ENCODE data around the gene ARHGAP24. TPM values are rescaled to one million over a fixed set of nuclear protein-coding genes. Genes with fewer than 3 reads are reported as not detected.

The ARHGAP24 gene
- total and polyA plus RNA-seq, 2 donors (not counting 3 experiments of a cell fraction or from before 2014, with no cell fraction given) = 52.1 to 79.4 TPM

DNA sequence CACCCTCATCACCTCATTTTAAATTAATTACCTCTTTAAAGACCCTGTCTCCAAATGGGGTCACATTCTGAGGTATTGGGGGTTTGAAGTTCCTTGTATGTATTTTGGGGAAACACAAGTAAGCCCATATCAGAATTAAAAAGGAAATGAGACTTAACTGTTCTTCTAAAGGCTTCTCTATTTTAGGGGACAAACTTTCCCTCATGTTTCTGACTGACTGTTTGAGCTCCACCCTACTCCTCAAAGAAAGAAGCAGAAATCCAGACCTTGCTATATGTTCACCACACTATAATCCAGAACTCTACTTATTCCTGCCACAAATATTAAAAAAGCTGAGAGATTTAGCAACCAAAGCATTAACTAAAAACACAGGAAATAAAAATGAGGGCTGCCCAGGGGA is 258.8 kb downstream of the ARHGAP24 start:
- peaks cover 7% of the 10 kb centered on the region for H3K4me1 ChIP-seq (ENCODE audit: control insufficient read depth, extremely low read depth, insufficient read depth, low read length)
- no peaks in the 10 kb centered on the region for H4K20me1 ChIP-seq (replicated peaks; ENCODE audit: control insufficient read depth, extremely low read depth, insufficient read depth, low read length)
- FAIRE-seq (no peak), DNase-seq (ENCODE audit: low read depth, low spot score) (no peak)
- POLR2A ChIA-PET = no interaction called here
- no peaks in the 10 kb centered on the region for H3K36me3 ChIP-seq (ENCODE audit: control insufficient read depth in 2 of 2, extremely low read depth in 1 of 2, insufficient read depth in 2 of 2, low read length in 2 of 2)
- H2AFZ ChIP-seq (ENCODE audit: low read depth, low read length) = no peak overlapping the region
- intact Hi-C loops (cut with micrococcal nuclease) (no loop called here), dilution Hi-C loops (cut with MboI; ENCODE audit: extremely low pct_ligation_motif_present, low sequenced_read_pairs) (no loop called here)
- H3K4me3 ChIP-seq (replicated peaks in 1 of 3; ENCODE audit: insufficient read depth in 1 of 3, low read depth in 1 of 3, low read length in 3 of 3) = no peak overlapping the region
- H3K9ac ChIP-seq (replicated peaks; ENCODE audit: extremely low read depth, insufficient read depth, low read length) = no peak overlapping the region
- no peaks in the 10 kb centered on the region for H3K9me3 ChIP-seq (replicated peaks; ENCODE audit: control insufficient read depth, insufficient read depth, low read length)
- no peaks in the 10 kb centered on the region for H3K9me1 ChIP-seq (replicated peaks; ENCODE audit: control insufficient read depth, extremely low read depth, insufficient read depth, low read length)
- TF ChIP-seq GATA2 (IDR thresholded peaks at IDR 0.05; ENCODE audit: insufficient read depth, insufficient read length, low read depth, low read length) = no peak
- TF ChIP-seq, protein P1, sequence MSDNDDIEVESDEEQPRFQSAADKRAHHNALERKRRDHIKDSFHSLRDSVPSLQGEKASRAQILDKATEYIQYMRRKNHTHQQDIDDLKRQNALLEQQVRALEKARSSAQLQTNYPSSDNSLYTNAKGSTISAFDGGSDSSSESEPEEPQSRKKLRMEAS (IDR thresholded peaks at IDR 0.05; ENCODE audit: insufficient read depth, insufficient read length) = no peak
- no peak for TF ChIP-seq FOS (IDR thresholded peaks at IDR 0.05; ENCODE audit: borderline replicate concordance, insufficient read depth, low read length)
- no peak for TF ChIP-seq POLR2AphosphoS5 (IDR thresholded peaks at IDR 0.05; ENCODE audit: insufficient read depth, low read depth, low read length)
- TF ChIP-seq POLR2A (IDR thresholded peaks at IDR 0.05; ENCODE audit: low read depth, low read length) = no peak
- TF ChIP-seq JUN (IDR thresholded peaks at IDR 0.05; ENCODE audit: borderline replicate concordance, insufficient read depth, insufficient read length, low read depth) = no peak
- TF ChIP-seq MYC (IDR thresholded peaks at IDR 0.05; ENCODE audit: low read depth, low read length) = no peak
- TF ChIP-seq, protein P2, sequence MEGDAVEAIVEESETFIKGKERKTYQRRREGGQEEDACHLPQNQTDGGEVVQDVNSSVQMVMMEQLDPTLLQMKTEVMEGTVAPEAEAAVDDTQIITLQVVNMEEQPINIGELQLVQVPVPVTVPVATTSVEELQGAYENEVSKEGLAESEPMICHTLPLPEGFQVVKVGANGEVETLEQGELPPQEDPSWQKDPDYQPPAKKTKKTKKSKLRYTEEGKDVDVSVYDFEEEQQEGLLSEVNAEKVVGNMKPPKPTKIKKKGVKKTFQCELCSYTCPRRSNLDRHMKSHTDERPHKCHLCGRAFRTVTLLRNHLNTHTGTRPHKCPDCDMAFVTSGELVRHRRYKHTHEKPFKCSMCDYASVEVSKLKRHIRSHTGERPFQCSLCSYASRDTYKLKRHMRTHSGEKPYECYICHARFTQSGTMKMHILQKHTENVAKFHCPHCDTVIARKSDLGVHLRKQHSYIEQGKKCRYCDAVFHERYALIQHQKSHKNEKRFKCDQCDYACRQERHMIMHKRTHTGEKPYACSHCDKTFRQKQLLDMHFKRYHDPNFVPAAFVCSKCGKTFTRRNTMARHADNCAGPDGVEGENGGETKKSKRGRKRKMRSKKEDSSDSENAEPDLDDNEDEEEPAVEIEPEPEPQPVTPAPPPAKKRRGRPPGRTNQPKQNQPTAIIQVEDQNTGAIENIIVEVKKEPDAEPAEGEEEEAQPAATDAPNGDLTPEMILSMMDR (IDR thresholded peaks at IDR 0.05; ENCODE audit: extremely low read depth in 1 of 2, insufficient read depth in 1 of 2, low read depth in 1 of 2, low read length in 2 of 2) = no peak
- no peak for TF ChIP-seq EZH2 (IDR thresholded peaks at IDR 0.05; ENCODE audit: borderline replicate concordance, low read depth, low read length, severe bottlenecking)
- no peaks in the 10 kb centered on the region for H3K27me3 ChIP-seq (ENCODE audit: control insufficient read depth in 2 of 2, insufficient read depth in 2 of 2, low read length in 2 of 2)
- H3K79me2 ChIP-seq (ENCODE audit: control insufficient read depth, insufficient read depth, low read length) = no peaks in the 10 kb centered on the region
- CTCF ChIA-PET = interaction anchor here (0.7 to 1.1 kb wide), 3 partner anchors 14 to 649 kb away, joined by 3 read pairs; no protein-coding TSS in a partner anchor
- BruUV-seq (replicated peaks) = no TSS peak
- H3K27ac ChIP-seq (ENCODE audit: insufficient read depth, low read depth, low read length) = no peak overlapping the region
- H3K4me2 ChIP-seq (ENCODE audit: insufficient read depth, low read length) = no peak overlapping the region

All from endothelial cell of umbilical vein (primary cell).